ENCODE results near the gene SCN1B.

Gene SCN1B

GRCh38 chr19:35030257-35031071, at the start of gene SCN1B:
SCN1B (plus strand) TSS chr19:35030470; CDS start chr19:35030821, 351 bp downstream.
- no peak for TF ChIP-seq EP300 (IDR thresholded peaks at IDR 0.05; ENCODE audit: borderline replicate concordance)
- no peak for TF ChIP-seq TAF1 (IDR thresholded peaks at IDR 0.05; ENCODE audit: low read depth)
- no peak for TF ChIP-seq RAD21 (IDR thresholded peaks at IDR 0.05; ENCODE audit: low read depth)
- TF ChIP-seq USF1 (IDR thresholded peaks at IDR 0.05): no peak
- TF ChIP-seq CREB1 (IDR thresholded peaks at IDR 0.05; ENCODE audit: low read depth): no peak
- no peak for TF ChIP-seq MAX (IDR thresholded peaks at IDR 0.05)
- TF ChIP-seq ZBTB7A (IDR thresholded peaks at IDR 0.05; ENCODE audit: low read depth): no peak
- TF ChIP-seq TCF12 (IDR thresholded peaks at IDR 0.05; ENCODE audit: low read depth): no peak
- TF ChIP-seq YY1 (IDR thresholded peaks at IDR 0.05; ENCODE audit: low read depth): no peak
- TF ChIP-seq EGR1 (IDR thresholded peaks at IDR 0.05): no peak
- no peak for TF ChIP-seq FOXM1 (IDR thresholded peaks at IDR 0.05; ENCODE audit: borderline replicate concordance, low read depth)
- no peak for TF ChIP-seq NFIC (IDR thresholded peaks at IDR 0.05)
- no peak for TF ChIP-seq REST (IDR thresholded peaks at IDR 0.05; ENCODE audit: low read depth)
- no peak for TF ChIP-seq CEBPB (IDR thresholded peaks at IDR 0.05)
- TF ChIP-seq TEAD4 (IDR thresholded peaks at IDR 0.05): no peak

- TF ChIP-seq ZBTB7A (IDR thresholded peaks at IDR 0.05; ENCODE audit: low read depth) (no peak), EGR1 (IDR thresholded peaks at IDR 0.05) (no peak), CEBPB (IDR thresholded peaks at IDR 0.05) (no peak), CREB1 (IDR thresholded peaks at IDR 0.05; ENCODE audit: low read depth) (no peak), FOXM1 (IDR thresholded peaks at IDR 0.05; ENCODE audit: borderline replicate concordance, low read depth) (no peak), TEAD4 (IDR thresholded peaks at IDR 0.05) (no peak), TAF1 (IDR thresholded peaks at IDR 0.05; ENCODE audit: low read depth) (no peak), USF1 (IDR thresholded peaks at IDR 0.05) (no peak), NFIC (IDR thresholded peaks at IDR 0.05) (no peak), TCF12 (IDR thresholded peaks at IDR 0.05; ENCODE audit: low read depth) (no peak), YY1 (IDR thresholded peaks at IDR 0.05; ENCODE audit: low read depth) (no peak), MAX (IDR thresholded peaks at IDR 0.05) (no peak), RAD21 (IDR thresholded peaks at IDR 0.05; ENCODE audit: low read depth) (no peak)
These were observed 48.0 kb upstream of the SCN1B start for GRCh38 chr19:34982275-34982674.

- TF ChIP-seq NFIC (IDR thresholded peaks at IDR 0.05) (no peak), CREB1 (IDR thresholded peaks at IDR 0.05; ENCODE audit: low read depth) (no peak), ZBTB7A (IDR thresholded peaks at IDR 0.05; ENCODE audit: low read depth) (no peak)
These were observed 46.5 kb upstream of the SCN1B start for GRCh38 chr19:34983786-34984185.

- TF ChIP-seq ZBTB7A (IDR thresholded peaks at IDR 0.05; ENCODE audit: low read depth): no peak
- TF ChIP-seq MAX (IDR thresholded peaks at IDR 0.05): no peak
- no peak for TF ChIP-seq NFIC (IDR thresholded peaks at IDR 0.05)
- no peak for TF ChIP-seq EGR1 (IDR thresholded peaks at IDR 0.05)
- no peak for TF ChIP-seq RAD21 (IDR thresholded peaks at IDR 0.05; ENCODE audit: low read depth)
- no peak for TF ChIP-seq FOXM1 (IDR thresholded peaks at IDR 0.05; ENCODE audit: borderline replicate concordance, low read depth)
- TF ChIP-seq CREB1 (IDR thresholded peaks at IDR 0.05; ENCODE audit: low read depth): no peak
- TF ChIP-seq TCF12 (IDR thresholded peaks at IDR 0.05; ENCODE audit: low read depth): no peak
- TF ChIP-seq CEBPB (IDR thresholded peaks at IDR 0.05): no peak
- TF ChIP-seq USF1 (IDR thresholded peaks at IDR 0.05): no peak
- TF ChIP-seq TAF1 (IDR thresholded peaks at IDR 0.05; ENCODE audit: low read depth): no peak
- no peak for TF ChIP-seq TEAD4 (IDR thresholded peaks at IDR 0.05)
- no peak for TF ChIP-seq EP300 (IDR thresholded peaks at IDR 0.05; ENCODE audit: borderline replicate concordance)
- TF ChIP-seq YY1 (IDR thresholded peaks at IDR 0.05; ENCODE audit: low read depth): no peak
- no peak for TF ChIP-seq REST (IDR thresholded peaks at IDR 0.05; ENCODE audit: low read depth)
These were observed 46.0 kb upstream of the SCN1B start for GRCh38 chr19:34984287-34984686.

Data from Ishikawa (cell line).